ENCODE data around the gene MCRIP2.

Gene MCRIP2

DNA sequence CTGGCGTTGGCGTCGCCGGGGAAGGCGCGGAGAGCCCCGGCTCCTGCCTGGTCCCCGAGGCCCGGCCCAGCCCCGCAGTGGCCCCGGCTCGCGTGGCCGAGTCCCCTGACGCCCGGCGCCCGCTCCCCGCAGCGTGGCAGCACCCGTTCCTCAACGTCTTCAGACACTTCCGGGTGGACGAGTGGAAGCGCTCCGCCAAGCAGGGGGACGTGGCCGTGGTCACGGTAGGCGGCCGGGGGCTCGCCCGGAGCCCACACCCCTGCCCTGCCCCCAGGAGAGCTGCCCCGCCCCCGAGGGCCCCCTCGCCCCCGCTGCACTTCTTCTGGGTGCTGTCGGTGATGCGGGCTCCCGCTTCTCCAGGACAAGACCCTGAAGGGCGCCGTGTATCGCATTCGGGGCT, 8.0 kb downstream of the MCRIP2 start:
- no peak for DNase-seq

DNA sequence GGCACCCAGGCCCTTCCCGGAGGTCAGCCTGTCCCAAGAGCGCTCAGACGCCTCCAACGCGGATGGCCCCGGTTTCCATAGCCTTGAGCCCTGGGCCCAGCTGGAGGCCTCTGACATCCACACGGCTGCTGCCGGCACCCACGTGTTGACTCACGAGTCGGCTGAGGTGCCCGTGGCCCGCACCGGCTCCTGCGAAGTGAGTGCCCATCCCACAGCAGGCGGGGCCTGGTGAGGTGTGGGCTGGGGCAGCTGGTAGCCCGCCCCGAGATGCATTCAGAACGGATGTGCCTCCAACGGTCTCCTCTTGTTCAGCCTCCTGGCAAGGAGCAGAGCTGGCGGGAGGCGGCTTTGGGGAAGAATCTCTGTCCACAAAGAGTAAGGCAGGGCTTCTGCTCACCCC, 10.2 kb downstream of the MCRIP2 start:
- DNase-seq: no peak

DNA sequence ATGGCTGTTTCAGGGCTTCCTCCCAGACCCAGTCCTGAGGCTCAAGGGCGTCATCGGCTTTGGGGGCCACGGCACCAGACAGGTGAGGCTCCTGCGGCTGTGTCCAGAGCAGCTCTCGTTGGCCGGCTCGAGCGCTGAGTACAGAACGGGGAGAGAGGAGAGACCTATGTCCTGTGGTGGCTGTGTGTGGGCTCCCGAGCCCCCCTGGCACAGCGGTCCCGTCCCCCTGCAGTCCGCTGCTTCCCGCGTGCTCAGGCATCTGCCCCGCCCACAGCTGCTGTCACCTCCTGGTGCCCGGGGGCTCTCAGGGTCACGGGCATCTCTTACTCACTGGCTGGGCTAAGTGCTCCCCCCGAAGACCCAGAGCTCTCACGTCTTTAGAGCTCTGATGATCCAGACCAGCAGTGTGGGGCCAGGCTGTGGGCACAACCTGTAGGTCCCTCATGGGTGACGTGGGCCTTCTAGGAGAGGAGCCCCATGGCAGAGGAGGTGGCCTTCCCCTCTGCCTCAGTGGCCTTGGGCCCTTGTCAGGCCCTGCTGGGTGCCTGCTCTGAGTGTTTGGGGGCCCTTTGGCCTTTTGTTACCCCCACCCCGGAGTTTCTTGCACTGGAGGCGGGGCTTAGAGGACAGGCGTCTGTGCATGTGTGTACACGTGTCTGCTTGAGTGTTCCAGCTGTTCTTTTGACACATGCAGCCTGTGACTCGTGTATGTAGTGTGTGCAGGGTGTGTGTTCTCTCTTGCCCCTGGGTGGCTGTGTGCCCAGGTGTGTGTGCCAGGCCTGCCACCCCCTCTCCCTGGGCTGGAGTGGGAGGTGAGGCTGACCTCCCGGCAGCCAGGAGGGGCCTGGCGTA, 11.1 kb downstream of the MCRIP2 start:
- no peak for DNase-seq

DNA sequence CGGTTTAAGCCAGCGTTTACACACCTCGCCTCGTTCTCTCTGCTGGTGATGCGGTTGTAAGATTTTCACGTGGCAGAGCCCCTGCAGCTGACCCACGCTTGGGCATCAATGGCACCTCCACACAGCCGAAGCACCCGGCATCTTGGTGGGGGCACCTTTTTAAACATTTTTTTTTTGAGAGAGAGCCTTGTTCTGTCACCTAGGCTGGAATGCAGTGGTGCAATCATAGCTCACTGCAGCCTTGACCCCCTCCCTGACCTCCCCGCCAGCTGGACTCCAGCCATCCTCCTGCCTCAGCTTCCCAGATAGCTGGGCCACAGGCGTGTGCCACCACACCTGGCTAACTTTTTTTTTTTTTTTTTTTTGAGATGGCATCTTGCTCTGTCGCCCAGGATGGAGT, 12.4 kb downstream of the MCRIP2 start:
- DNase-seq: no peak

DNA sequence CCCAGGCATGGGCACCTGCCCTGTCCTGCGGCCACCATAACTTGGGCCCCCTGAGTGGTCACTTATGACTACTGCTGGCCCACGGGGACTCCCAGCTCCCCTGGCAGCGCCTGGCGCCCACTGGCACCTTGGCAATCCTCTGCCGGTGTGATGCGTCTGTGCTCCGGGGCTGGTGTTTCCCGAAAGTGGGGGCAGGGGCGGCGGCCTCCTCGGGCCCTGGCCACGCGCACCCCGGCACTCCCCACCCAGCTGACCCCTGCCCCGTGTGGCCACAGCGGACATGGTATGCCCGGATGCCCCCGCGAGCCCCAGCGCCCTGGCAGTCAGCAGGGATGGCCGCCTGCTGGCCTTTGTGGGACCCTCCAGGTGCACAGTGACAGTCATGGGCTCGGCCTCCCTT, 15.9 kb downstream of the MCRIP2 start:
- DNase-seq: no peak

DNA sequence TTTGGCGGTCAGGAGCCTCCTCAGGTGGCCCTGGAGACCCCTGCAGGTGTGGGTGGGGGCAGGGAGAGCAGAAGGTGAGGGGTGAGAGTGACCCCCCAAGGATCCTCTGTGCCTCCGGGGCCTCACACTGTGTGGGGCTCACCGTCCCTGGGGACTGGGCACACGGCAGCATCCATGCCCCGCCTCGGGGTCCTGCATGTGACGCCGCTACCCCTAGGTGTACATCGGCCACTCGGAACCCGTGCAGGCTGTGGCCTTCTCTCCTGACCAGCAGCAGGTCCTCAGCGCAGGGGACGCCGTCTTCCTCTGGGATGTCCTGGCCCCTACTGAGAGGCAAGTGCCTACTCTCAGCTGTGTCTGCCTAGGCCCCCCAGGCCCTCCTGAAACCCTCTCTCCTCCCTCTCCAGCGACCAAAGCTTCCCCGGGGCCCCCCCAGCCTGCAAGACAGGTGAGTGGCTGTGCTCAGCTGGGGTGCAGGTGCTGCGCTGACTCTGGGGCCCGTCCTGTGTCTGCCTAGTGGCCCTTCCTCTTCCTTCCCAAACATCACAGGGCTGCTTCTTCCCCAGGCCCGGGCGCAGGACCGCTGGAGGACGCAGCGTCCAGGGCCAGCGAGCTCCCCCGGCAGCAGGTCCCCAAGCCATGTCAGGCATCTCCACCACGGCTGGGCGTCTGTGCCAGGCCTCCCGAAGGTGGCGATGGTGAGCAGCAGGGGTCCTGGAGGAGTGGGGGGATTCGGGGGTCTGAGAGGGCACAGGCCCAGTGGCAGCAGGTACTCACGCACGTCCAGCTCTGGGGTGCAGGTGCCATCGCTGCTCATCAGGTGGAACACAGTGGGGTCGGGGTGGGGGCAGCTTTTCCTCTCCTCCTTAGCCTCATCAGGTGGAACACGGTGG, 17.3 kb downstream of the MCRIP2 start:
- DNase-seq: no peak

DNA sequence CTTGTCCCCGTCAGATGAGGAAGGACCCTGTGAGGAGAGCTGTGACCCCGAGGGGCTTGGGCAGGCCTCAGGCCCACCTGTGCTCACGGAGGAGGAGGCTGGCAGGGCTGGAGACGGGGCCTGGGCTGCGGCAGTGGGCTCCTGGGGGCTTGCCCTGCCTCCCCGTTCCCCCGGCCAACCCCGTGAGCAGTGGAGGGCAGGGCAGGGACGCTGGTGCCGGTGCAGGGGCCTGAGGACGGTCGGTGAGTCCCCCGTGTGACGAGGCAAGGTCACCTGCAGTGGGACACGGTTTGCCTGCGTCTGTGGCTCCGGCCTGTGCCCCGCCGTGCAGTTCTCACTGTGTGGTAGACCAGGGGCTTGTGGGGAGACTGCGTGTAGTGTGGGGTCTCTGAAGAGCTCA, 18.0 kb downstream of the MCRIP2 start:
- no peak for DNase-seq

DNA sequence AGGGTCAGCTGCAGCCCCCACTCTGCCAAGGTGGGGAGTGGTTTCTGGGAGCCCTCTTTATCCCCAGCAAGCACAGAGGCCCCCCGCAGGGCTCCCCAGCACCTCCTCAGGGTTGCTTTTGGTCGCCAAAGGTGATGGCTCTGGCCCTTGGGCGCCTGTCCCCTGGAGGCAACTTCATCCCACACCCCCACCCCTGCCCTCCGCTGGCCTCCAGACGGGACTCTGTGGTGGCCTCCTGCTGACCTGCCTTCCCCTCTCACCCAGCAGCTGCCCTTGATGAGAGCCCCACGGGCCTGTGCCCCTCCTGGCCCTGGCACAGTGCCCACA, 18.5 kb downstream of the MCRIP2 start:
- no peak for DNase-seq

DNA sequence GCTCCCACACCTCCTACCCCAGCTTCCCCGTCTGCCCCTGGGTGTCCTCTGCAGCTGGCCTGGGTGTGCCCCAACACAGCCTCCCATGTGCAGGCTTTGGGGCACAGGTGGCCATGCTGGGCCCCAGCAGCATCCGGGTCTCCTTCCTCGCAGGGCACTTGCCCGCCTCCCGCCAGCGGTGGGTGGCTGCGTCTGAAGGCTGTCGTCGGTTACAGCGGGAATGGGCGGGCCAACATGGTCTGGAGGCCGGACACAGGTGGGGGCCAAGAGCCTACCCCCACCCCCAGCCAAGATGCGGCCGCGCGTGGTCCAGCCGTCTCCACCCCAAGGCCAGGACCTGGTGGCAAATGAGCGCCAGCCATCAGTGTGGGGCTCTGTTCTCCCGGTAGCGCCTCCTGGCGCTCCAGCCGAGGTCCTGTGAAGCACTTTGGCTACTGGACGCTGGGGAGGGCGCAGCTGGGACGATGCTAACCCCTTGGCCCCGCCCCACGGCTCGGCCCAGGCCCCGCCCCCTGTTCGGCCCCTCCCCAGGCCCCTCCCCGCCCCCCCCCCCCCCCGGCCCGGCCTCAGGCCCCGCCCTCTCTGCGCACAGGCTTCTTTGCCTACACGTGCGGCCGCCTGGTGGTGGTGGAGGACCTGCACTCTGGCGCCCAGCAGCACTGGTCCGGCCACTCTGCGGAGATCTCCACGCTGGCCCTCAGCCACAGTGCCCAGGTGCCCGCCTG, 19.0 kb downstream of the MCRIP2 start:
- DNase-seq: peak; percentile 65

DNA sequence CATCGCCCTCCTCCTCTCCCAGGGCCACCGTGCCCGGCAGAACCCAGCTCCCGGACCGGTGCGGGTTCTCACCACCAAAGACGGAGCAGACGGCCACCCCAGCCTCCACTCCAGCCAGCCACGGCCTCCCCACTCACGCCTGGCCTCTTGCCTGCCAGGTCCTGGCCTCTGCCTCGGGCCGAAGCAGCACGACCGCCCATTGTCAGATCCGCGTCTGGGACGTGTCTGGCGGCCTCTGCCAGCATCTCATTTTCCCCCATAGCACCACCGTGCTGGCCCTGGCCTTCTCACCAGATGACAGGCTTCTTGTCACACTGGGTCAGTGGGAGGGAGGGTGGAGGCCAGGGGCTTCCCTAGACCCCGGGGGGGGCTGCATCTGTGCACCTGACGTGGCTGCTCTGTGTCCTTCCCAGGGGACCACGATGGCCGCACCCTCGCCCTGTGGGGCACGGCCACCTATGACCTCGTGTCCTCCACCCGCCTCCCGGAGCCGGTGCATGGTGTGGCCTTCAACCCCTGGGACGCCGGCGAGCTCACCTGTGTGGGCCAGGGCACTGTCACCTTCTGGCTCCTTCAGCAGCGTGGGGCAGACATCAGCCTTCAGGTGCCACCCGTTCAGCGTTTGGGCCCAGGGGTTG, 19.7 kb downstream of the MCRIP2 start:
- DNase-seq: no peak

DNA sequence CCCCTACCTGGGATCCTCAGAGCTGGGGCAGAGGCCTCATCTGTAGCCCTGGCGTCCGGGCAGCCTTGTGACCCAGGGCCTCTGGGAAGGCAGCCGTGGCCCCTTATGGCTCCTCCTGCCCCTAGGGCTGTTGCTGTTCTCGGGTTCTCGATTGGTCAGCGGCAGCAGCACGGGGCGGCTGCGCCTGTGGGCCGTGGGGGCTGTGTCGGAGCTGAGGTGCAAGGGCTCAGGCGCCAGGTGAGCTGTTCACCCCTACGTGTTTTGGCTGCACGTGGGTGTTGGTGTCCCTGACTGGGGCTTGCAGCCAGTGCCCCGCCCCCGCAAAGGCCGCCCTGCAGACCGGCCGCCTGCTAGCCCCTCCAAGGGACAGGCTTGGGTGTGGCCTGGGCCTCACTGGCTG, 20.5 kb downstream of the MCRIP2 start:
- no peak for DNase-seq

DNA sequence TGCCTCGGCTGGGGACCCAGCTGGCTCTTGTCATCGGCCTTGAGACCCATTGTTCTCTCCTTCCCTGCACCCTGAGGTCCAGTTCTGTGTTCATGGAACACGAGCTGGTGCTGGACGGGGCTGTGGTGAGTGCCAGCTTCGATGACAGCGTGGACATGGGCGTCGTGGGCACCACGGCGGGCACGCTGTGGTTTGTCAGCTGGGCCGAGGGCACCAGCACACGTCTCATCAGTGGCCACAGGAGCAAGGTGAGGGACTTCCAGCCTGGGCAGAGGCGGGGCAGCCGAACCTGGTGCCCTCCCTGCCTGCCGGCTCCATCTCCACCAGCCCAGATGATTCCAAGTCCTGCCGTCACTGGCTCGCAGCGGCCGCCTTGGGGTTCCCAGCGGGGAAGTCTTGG, 21.0 kb downstream of the MCRIP2 start:
- DNase-seq: no peak

DNA sequence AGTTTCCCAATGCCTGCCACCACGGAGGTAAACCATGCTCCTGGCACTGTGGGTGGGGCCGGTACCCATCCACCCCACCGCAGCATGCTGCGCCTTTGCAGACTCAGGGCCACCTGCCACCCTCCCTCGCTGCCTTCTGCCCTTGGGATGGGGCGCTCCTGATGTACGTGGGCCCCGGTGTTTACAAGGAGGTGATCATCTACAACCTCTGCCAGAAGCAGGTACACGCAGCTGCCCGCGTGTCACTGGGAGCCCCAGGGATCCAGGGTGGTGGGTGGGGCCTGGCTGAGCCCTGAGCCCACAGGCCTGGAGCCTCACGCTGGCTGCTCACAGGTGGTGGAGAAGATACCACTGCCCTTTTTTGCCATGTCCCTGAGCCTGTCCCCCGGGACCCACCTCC, 24.9 kb downstream of the MCRIP2 start:
- no peak for DNase-seq

DNA sequence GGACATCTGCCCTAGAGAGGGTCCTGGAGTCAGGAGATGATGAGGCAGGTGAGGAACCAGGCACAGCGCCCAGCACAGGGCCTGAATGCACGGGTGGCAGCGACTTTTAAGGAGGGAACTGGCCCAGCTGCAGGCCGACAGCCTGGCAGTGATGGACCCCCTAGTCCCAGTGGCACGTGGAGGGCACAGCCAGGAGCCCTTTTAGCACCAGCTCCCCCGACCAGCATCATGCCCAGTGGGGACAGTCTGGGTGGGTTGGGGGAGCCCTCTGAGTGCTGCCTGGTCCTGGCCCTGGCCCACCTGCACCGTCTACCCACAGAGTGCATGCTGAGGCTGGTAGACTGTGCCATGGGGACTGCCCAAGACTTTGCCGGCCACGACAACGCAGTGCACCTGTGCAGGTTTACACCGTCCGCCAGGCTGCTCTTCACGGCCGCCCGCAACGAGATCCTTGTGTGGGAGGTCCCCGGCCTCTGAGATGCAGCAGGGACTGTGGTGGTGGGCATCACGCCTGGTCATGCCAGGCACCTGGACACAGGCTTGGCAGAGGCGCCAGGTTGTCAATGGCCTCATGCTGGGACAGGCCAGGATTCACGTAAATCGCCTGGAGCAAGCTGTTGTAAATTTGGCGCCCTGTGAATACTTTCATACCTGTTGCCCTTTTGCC, 25.6 kb downstream of the MCRIP2 start:
- no peak for DNase-seq

DNA sequence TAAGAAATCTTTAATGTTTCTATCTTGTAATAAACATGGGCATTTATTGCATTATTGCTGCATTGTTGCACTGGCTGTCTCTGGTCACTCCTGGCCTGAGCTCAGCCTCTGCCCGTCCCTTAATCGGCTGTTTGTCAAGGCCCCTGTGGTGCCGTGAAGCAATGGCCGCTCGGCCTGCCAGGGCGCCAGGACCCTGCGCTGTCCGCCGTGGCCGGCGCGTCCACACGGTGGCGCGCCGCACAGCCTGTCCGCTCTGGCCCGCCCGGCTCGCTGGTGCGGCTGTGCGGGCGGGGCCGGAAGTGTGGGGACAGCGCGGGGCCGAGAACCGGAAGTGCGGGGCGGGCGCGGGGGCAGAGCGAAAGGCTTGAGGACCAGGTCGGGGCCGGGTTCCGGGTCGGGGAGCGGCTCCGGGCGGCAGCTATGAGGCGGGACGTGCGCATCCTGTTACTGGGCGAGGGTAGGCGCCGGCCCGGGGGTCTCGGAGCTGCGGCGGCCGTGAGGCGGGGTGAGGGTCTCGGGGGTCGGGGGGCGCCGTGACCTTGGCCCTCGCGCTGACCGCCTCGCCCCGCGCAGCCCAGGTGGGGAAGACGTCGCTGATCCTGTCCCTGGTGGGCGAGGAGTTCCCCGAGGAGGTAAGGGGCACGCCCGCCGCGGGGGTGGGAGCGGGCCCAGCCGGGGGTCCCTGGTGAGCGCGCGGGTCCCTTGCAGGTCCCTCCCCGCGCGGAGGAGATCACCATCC, 26.3 kb downstream of the MCRIP2 start, which contains the start of gene RHOT2:
Gene RHOT2, plus strand, starts transcription at position 353 of the 739 bp plus-strand sequence. Its CDS starts 68 bp downstream, at position 421.
- DNase-seq: peak; percentile 88

DNA sequence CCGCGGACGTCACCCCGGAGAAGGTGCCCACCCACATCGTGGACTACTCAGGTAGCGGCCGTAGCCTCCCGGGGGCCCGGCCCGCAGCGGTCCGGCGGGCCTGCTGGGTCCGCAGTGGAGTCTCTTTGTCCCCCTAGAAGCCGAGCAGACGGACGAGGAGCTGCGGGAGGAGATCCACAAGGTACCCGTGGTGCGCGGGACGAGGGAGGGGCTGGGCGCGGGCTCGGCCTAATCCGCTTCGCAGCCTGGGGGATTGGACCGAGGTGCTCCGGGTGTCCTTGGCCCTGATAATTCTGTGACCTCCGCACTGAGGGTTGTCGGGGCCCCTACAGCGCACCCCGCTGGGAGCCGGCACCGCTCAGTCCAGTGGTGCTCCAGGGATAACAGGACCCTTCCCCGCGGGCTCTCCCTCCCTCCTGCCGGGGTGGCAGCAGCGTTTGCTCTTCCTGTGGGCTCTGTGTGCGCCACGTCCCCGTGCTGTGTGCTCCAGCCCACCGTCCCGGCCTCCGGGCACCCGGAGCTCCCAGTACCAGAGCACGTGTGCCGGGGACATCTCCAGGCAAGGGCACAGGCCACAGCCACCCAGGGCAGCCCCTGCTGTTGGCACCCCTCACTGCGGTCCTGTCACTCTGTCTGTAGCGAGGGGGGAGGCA, 27.0 kb downstream of the MCRIP2 start:
- DNase-seq: no peak

DNA sequence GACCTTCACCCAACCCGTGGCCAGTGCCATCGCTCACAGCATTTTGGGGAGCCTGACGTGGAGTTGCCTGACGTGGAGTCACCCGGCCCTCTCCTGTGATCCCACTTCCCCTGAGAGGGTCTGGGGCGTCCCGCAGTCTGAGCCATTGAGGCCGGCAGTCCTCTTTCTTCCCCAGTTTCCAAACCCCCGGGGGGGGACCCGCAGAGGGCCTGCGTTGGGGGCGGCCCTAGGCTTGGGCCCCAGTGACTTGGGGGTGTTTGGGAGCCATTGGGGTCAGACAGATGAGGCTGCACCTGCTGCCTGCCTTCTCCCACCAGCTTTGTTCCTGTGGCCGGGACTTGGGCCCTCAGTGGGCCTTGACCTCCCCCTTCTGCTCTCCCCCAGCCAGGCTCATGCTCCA, 28.0 kb downstream of the MCRIP2 start:
- DNase-seq: no peak

DNA sequence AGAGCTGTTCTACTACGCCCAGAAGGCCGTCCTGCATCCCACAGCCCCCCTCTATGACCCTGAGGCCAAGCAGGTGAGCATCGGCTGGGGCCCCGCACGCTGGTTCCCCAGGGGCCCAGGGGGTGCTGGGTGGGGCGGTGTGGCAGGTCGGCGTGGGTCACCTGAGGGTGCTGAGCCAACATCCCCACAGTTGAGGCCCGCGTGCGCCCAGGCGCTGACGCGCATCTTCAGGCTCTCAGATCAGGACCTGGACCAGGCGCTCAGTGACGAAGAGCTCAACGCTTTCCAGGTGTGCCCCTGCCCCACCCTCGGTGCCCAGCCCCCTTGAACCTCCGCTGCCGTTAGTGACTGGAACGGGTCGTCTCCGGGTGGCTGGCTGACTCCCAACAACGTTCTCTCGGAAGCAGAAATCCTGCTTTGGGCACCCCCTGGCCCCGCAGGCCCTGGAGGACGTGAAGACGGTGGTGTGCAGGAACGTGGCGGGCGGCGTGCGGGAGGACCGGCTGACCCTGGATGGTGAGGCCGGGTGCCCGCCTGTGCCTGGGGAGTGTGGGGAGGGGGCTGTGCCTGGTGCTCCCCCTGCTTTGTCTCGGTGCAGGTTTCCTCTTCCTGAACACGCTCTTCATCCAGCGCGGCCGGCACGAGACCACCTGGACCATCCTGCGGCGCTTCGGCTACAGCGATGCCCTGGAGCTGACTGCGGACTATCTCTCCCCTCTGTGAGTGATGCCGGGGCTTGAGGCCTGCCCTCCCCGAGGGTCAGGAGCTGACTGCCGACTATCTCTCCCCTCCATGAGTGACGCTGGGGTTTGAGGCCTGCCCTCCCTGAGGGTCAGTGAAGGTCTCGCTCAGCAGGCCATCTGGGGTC, 29.1 kb downstream of the MCRIP2 start:
- no peak for DNase-seq

DNA sequence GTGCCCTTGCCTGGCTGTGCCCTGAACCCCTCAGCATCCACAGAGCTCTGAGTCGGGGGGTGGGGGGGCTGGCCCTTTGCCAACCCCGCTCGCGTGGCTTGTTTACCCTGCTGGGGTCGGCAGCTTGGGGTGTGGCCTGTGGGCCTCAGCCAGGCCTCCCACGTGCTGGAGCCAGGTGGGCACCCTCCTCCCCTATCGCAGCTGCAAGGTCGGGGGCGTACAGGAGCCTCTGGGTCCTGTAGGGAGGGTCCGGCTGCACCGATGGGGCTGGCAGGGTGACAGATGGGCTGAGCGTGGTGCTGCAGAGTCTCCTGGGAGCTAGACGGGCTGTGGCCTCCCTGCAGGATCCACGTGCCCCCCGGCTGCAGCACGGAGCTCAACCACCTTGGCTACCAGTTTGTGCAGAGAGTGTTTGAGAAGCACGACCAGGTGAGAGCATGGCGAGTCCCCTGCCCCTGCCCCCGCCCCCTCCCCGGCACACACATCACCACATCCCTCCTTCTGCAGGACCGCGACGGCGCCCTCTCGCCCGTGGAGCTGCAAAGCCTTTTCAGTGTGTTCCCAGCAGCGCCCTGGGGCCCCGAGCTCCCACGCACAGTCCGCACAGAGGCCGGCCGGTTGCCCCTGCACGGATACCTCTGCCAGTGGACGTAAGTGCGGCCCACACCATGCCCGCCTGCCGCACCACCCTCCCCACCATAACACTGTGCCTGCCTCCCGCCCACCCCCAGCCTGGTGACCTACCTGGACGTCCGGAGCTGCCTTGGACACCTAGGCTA, 29.9 kb downstream of the MCRIP2 start:
- no peak for DNase-seq
